ENCODE results near the gene SLC17A7. TPM values are rescaled to one million over a fixed set of nuclear protein-coding genes. Genes with fewer than 3 reads are reported as not detected.
A peak's percentile ranks its signal among the peaks of the same experiment; 100 is the strongest.

The SLC17A7 gene
- total RNA-seq, 1 donor from 2014 or later: not detected

DNA sequence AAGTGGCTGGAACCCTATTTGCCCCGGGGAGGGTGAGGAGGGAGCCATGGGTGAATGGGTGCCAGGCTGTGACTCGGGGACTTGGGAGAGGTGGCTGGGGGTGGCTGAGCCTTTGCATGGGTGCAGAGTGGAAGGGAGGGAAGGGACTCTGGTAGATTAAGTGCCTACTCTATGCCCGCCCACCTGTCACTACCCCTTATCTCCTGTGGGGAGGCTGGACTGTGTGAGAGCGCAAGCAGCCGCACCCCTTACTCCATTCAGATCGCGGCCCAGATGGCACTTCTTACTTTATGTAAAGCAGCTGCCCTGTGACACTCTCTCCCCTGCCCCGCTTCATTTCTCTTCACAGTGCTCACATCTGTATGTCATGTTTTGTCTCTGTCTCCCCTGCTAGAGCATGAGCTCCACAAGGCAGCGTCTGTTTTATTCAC lies 50.4 kb downstream of the SLC17A7 start:
- Histone ChIP-seq H3K4me3 (ENCODE audit: low read depth, low read length) (no peak overlapping the region), H3K27me3 (ENCODE audit: control insufficient read depth, insufficient read depth, low read length) (no peaks in the 10 kb centered on the region), H3K36me3 (ENCODE audit: control insufficient read depth, insufficient read depth, low read length) (no peaks in the 10 kb centered on the region)
- TF ChIP-seq, protein P1, sequence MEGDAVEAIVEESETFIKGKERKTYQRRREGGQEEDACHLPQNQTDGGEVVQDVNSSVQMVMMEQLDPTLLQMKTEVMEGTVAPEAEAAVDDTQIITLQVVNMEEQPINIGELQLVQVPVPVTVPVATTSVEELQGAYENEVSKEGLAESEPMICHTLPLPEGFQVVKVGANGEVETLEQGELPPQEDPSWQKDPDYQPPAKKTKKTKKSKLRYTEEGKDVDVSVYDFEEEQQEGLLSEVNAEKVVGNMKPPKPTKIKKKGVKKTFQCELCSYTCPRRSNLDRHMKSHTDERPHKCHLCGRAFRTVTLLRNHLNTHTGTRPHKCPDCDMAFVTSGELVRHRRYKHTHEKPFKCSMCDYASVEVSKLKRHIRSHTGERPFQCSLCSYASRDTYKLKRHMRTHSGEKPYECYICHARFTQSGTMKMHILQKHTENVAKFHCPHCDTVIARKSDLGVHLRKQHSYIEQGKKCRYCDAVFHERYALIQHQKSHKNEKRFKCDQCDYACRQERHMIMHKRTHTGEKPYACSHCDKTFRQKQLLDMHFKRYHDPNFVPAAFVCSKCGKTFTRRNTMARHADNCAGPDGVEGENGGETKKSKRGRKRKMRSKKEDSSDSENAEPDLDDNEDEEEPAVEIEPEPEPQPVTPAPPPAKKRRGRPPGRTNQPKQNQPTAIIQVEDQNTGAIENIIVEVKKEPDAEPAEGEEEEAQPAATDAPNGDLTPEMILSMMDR (IDR thresholded peaks at IDR 0.05; ENCODE audit: insufficient read depth, low read length, severe bottlenecking): no peak
- DNase-seq (ENCODE audit: low read depth) (no peak), FAIRE-seq (no peak)

DNA sequence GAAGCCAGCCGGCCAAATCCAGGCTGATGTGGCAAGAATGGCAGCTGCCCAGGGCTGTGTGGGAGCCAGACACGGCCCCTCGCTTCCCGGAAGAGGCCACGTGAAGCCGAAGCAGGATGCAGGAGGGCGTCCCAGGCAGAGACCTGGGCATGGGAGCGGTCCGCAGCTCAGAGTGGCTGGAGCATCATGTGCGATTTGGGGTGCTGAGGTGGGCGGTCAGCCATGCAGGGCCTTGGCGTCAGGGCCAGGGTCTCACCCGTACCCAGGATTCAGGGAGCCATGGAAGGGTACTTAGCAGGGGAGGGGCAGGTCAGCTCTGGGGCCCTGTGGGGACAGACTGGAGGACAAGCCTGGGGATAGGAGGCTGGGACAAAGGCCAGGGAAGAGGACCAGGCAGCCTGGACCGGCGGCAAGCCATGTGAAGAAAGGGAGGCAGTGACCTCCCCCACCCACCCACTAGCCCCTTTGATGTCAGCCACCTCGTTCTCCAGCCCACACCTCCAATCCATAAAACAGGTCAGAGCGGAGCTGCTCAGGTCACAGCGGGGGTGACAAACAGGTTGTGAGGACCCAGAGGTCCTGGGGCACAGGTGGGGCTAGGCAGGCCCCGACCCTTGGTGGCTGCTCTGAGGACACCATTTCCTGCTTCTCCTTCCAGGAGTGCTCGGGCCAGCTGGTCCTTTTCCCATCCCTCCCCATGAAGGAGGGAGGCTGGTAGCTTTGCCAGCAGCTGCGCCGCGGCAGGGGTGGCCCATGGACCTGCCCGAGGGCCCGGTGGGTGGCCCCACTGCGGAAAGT lies 51.0 kb downstream of the SLC17A7 start:
- no peak for FAIRE-seq
- no peak for DNase-seq (ENCODE audit: low read depth)
- TF ChIP-seq, protein P1 (IDR thresholded peaks at IDR 0.05; ENCODE audit: insufficient read depth, low read length, severe bottlenecking): no peak
- H3K36me3 ChIP-seq (ENCODE audit: control insufficient read depth, insufficient read depth, low read length): no peaks in the 10 kb centered on the region
- H3K27me3 ChIP-seq (ENCODE audit: control insufficient read depth, insufficient read depth, low read length): no peaks in the 10 kb centered on the region
- H3K4me3 ChIP-seq (ENCODE audit: low read depth, low read length): no peak overlapping the region

DNA sequence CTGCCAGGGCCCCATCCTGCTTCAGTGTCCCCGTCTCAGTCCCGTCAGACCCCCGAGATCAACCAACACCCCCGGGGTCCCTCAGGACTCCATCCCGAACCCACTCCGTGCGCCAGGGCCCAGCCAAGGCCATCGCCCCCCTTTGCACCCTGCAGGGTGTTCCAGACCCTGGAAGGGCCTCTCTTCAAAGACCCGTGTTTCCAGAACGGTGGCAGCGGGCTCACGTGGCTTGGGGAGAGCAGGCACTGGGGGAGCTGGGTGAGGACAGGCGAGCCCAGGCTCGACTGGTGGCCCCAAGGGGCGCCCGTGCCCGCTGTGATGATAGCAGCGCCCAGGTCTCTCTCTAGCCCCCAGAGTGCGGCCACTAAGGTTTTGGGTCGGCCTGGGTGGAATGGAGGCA lies 51.9 kb downstream of the SLC17A7 start:
- Histone ChIP-seq H3K27me3 (ENCODE audit: control insufficient read depth, insufficient read depth, low read length) (no peaks in the 10 kb centered on the region), H3K4me3 (ENCODE audit: low read depth, low read length) (no peak overlapping the region), H3K36me3 (ENCODE audit: control insufficient read depth, insufficient read depth, low read length) (no peaks in the 10 kb centered on the region)
- DNase-seq (ENCODE audit: low read depth): no peak
- FAIRE-seq: no peak
- TF ChIP-seq, protein P1 (IDR thresholded peaks at IDR 0.05; ENCODE audit: insufficient read depth, low read length, severe bottlenecking): no peak

DNA sequence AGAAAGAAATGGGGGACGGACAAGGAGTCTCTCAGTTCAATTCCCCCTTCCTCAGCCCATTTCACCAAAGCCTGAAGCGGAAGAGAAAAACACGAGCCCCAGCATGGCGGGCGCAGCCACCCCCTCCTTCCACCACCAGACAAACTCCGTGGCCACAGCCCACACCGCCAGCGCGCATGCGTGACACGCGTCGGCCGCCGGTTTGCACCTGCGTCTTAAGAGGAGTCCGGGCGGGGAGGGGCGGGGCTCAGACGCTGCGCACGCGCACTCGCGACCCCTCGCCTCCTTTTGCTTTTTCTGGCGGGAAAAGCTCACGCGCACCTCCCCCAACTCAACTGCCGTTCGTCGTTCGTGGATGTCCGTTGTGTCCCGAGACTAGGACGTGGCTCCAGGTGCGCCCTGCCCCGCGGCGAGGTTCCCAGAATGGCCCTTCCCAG lies 53.4 kb downstream of the SLC17A7 start, which contains the start of gene KASH5:
Gene KASH5, plus strand, starts transcription at position 314 of the 437 bp plus-strand sequence. CDS start 2,635 bp downstream, outside the sequence.
- Histone ChIP-seq H3K36me3 (ENCODE audit: control insufficient read depth, insufficient read depth, low read length) (no peaks in the 10 kb centered on the region), H3K4me3 (ENCODE audit: low read depth, low read length) (peak within 1 kb of the TSS; percentile 6), H3K27me3 (ENCODE audit: control insufficient read depth, insufficient read depth, low read length) (no peaks in the 10 kb centered on the region)
- FAIRE-seq (no peak), DNase-seq (ENCODE audit: low read depth) (peak; percentile 31)
- TF ChIP-seq, protein P1 (IDR thresholded peaks at IDR 0.05; ENCODE audit: insufficient read depth, low read length, severe bottlenecking): no peak

DNA sequence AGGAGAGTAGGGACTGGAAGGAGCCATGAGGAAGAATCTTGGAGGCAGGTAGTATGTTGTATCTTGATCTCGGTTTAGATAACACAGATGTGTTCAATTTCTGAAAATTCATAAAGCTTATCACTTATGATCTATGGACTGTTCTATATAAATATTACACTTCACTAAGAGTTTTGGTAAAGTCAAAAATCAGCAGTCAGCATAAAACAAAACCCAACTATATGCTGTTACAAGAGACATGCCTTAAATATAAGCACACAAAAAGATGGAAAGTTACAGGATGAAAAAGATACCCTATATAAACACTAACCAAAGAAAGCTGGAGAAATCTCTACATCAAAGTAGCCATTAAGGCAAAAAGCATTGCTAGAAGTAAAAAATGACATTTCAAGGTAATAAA lies 57.7 kb downstream of the SLC17A7 start:
- TF ChIP-seq, protein P1 (IDR thresholded peaks at IDR 0.05; ENCODE audit: insufficient read depth, low read length, severe bottlenecking): no peak
- no peak for FAIRE-seq

More for the DNA sequence above, 57.7 kb downstream of the SLC17A7 start:
- Histone ChIP-seq H3K4me3 (ENCODE audit: low read depth, low read length) (no peak overlapping the region), H3K36me3 (ENCODE audit: control insufficient read depth, insufficient read depth, low read length) (no peaks in the 10 kb centered on the region), H3K27me3 (ENCODE audit: control insufficient read depth, insufficient read depth, low read length) (no peaks in the 10 kb centered on the region)
- no peak for DNase-seq (ENCODE audit: low read depth)
